H1 (cell line): ENCODE measurements around the gene ATOH8. TPM values are rescaled to one million over a fixed set of nuclear protein-coding genes. Genes with fewer than 3 reads are reported as not detected.

Source experiments
- CTCF ChIA-PET: fragments of 300-600 bp; sonication (Branson Sonifier 250); formaldehyde crosslinking; loops from one replicate; lab custom pipeline; 2021; ENCODE audit not compliant: partially characterized antibody; lab: Charles Lee
- POLR2A ChIA-PET: fragments of 300-600 bp; sonication (Branson Sonifier 250); formaldehyde crosslinking; loops from one replicate; lab custom pipeline; 2021; ENCODE audit warnings: inconsistent platforms; ENCODE audit not compliant: partially characterized antibody; lab: Charles Lee
- DNase-seq, 2 experiments: peaks; one replicate each; pipeline versions ENCODE4 v3.0.0 to v3.0.0-alpha.2; 2010 to 2022; ENCODE audit warnings: low spot score in 2 of 2, low read depth in 1 of 2, mixed read lengths in 1 of 2
- FAIRE-seq: peaks from 2 replicates; lab custom pipeline; 2011; peaks lifted over from hg19 to GRCh38; lab: Jason Lieb, UNC
- H2AFZ ChIP-seq: 2 replicates; pipeline ENCODE4 v1.8.1; 2012; ENCODE audit warnings: low read length, inconsistent platforms
- H2AK5ac ChIP-seq: 2 replicates; pipeline ENCODE4 v1.6.1; 2013; ENCODE audit warnings: low read depth, low read length
- H2BK120ac ChIP-seq: replicated peaks from 2 replicates; pipeline ENCODE3; 2013; ENCODE audit warnings: low read depth, low read length, inconsistent platforms
- H2BK12ac ChIP-seq: 2 replicates; pipeline ENCODE4 v1.6.1; 2013; ENCODE audit warnings: low read depth, low read length
- H2BK15ac ChIP-seq: 2 replicates; pipeline ENCODE4 v1.6.1; 2013; ENCODE audit warnings: low read length
- H2BK20ac ChIP-seq: 2 replicates; pipeline ENCODE4 v1.6.1; 2013; ENCODE audit warnings: low read length
- H2BK5ac ChIP-seq: 2 replicates; pipeline ENCODE4 v1.6.1; 2013; ENCODE audit warnings: low read depth, low read length
- H3K14ac ChIP-seq: 2 replicates; pipeline ENCODE4 v1.6.1; 2013; ENCODE audit warnings: inconsistent platforms; ENCODE audit not compliant: insufficient read length
- H3K18ac ChIP-seq: 2 replicates; pipeline ENCODE4 v1.6.1; 2013; ENCODE audit warnings: low read length; ENCODE audit errors: extremely low read depth
- H3K23ac ChIP-seq: 2 replicates; pipeline ENCODE4 v1.6.1; 2013; ENCODE audit warnings: inconsistent platforms; ENCODE audit not compliant: insufficient read length
- H3K23me2 ChIP-seq: 2 replicates; pipeline ENCODE4 v1.6.1; 2013; ENCODE audit warnings: low read depth, low read length
- H3K27ac ChIP-seq: 2 replicates; pipeline ENCODE4 v1.6.1; 2011; ENCODE audit warnings: low read depth, low read length, inconsistent platforms
- H3K27me3 ChIP-seq, 4 experiments: replicated peaks in 1 of 4; 1 replicate in 1 of 4; 2 replicates in 3 of 4; pipeline versions ENCODE4 v1.6.1 to v1.8.1; 2011 to 2013; ENCODE audit warnings: low read length in 3 of 4, mild to moderate bottlenecking in 3 of 4, inconsistent platforms in 2 of 4, mixed read lengths in 2 of 4, moderate library complexity in 1 of 4; ENCODE audit not compliant: control insufficient read depth in 3 of 4, insufficient read depth in 3 of 4; ENCODE audit errors: extremely low read depth in 1 of 4
- H3K36me3 ChIP-seq, 4 experiments: 2 replicates each; pipeline versions ENCODE4 v1.6.1 to v1.8.1; 2011 to 2013; ENCODE audit warnings: mild to moderate bottlenecking in 4 of 4, low read length in 3 of 4, moderate library complexity in 2 of 4, control low read depth in 1 of 4, inconsistent platforms in 1 of 4; ENCODE audit not compliant: insufficient read depth in 4 of 4, control insufficient read depth in 2 of 4
- H3K4ac ChIP-seq: replicated peaks from 2 replicates; pipeline ENCODE3; 2013; ENCODE audit warnings: low read length, low read depth, mixed read lengths, inconsistent platforms; ENCODE audit not compliant: insufficient read length
- H3K4me1 ChIP-seq, 4 experiments: replicated peaks in 1 of 4; 1 replicate in 1 of 4; 2 replicates in 3 of 4; pipeline versions ENCODE4 v1.6.1 to v1.8.1; 2011 to 2013; ENCODE audit warnings: low read length in 3 of 4, inconsistent platforms in 2 of 4, mixed read lengths in 1 of 4; ENCODE audit not compliant: insufficient read depth in 4 of 4, control insufficient read depth in 3 of 4
- H3K4me2 ChIP-seq, 2 experiments: 2 replicates each; pipeline versions ENCODE4 v1.6.1 to v1.8.1; 2011 to 2013; ENCODE audit warnings: low read depth in 2 of 2, low read length in 2 of 2, control low read depth in 1 of 2, inconsistent platforms in 1 of 2, mild to moderate bottlenecking in 1 of 2; ENCODE audit not compliant: insufficient read depth in 1 of 2
- H3K4me3 ChIP-seq, 4 experiments: fragments of 200-600, 300-600 bp in 1 of 4; sonication (generic), shearing (Covaris generic), sonication (Bioruptor Twin) in 1 of 4; 2 replicates each; pipeline versions ENCODE4 v1.5.1 to v1.8.1; 2011 to 2016; ENCODE audit warnings: low read length in 4 of 4, low read depth in 3 of 4, control low read depth in 2 of 4, inconsistent platforms in 2 of 4, mild to moderate bottlenecking in 2 of 4, mixed read lengths in 1 of 4, moderate library complexity in 1 of 4; ENCODE audit not compliant: insufficient read depth in 2 of 4; ENCODE audit errors: extremely low read depth in 1 of 4
- H3K56ac ChIP-seq: replicated peaks from 2 replicates; pipeline ENCODE3; 2013; ENCODE audit warnings: low read depth, mild to moderate bottlenecking, mixed read lengths, low read length, inconsistent platforms; ENCODE audit not compliant: insufficient read length
- H3K79me1 ChIP-seq: 2 replicates; pipeline ENCODE4 v1.6.1; 2013; ENCODE audit warnings: low read depth, low read length, control low read depth
- H3K79me2 ChIP-seq, 2 experiments: 2 replicates each; pipeline versions ENCODE4 v1.6.1 to v1.8.1; 2012 to 2013; ENCODE audit warnings: low read length in 2 of 2, mild to moderate bottlenecking in 2 of 2, inconsistent platforms in 1 of 2; ENCODE audit not compliant: insufficient read depth in 2 of 2, control insufficient read depth in 1 of 2
- H3K9ac ChIP-seq, 4 experiments: replicated peaks in 1 of 4; 1 replicate in 1 of 4; 2 replicates in 3 of 4; pipeline versions ENCODE4 v1.6.1 to v1.8.1; 2011 to 2013; ENCODE audit warnings: low read depth in 3 of 4, low read length in 3 of 4, control low read depth in 2 of 4, mild to moderate bottlenecking in 2 of 4, moderate library complexity in 2 of 4, inconsistent platforms in 1 of 4; ENCODE audit errors: extremely low read depth in 1 of 4
- H3K9me3 ChIP-seq, 2 experiments: 2 replicates each; pipeline versions ENCODE4 v1.6.1 to v1.8.1; 2012 to 2013; ENCODE audit warnings: mild to moderate bottlenecking in 2 of 2, moderate library complexity in 2 of 2, control low read depth in 1 of 2, inconsistent platforms in 1 of 2, low read depth in 1 of 2, low read length in 1 of 2, mixed read lengths in 1 of 2; ENCODE audit not compliant: insufficient read depth in 2 of 2
- H4K20me1 ChIP-seq, 2 experiments: replicated peaks in 1 of 2; 2 replicates each; pipeline versions ENCODE3 to v1.8.1; 2011 to 2013; ENCODE audit warnings: inconsistent platforms in 2 of 2, low read length in 2 of 2, mild to moderate bottlenecking in 1 of 2; ENCODE audit not compliant: insufficient read depth in 2 of 2, control insufficient read depth in 1 of 2
- H4K5ac ChIP-seq: 2 replicates; pipeline ENCODE4 v1.6.1; 2013; ENCODE audit warnings: low read length, low read depth, mixed read lengths, inconsistent platforms; ENCODE audit not compliant: insufficient read length
- H4K8ac ChIP-seq: 2 replicates; pipeline ENCODE4 v1.8.0; 2013; ENCODE audit warnings: mild to moderate bottlenecking, moderate library complexity, low read length, inconsistent platforms; ENCODE audit not compliant: insufficient read depth; ENCODE audit errors: extremely low read depth
- H4K91ac ChIP-seq: replicated peaks from 2 replicates; pipeline ENCODE3; 2013; ENCODE audit warnings: low read length, mixed read lengths, inconsistent platforms; ENCODE audit not compliant: insufficient read length
- CBX8 ChIP-seq: fragments of 300-800, 300-1000 bp; sonication (generic); IDR thresholded peaks from 2 replicates; pipeline ENCODE4 v1.7.1; 2016; ENCODE audit warnings: low read depth, low read length, borderline replicate concordance
- KDM5A ChIP-seq: fragments of 200-600 bp; IDR thresholded peaks from 2 replicates; pipeline ENCODE4 v1.7.1; 2012; ENCODE audit warnings: mild to moderate bottlenecking, low read length, inconsistent platforms, mixed read lengths
- NANOG ChIP-seq: IDR thresholded peaks from 2 replicates; pipeline ENCODE4 v1.6.1; 2011; ENCODE audit warnings: low read length, low read depth, mild to moderate bottlenecking, inconsistent platforms; ENCODE audit not compliant: insufficient read depth, poor library complexity, severe bottlenecking
- NRF1 ChIP-seq: IDR thresholded peaks from 2 replicates; pipeline ENCODE4 v1.6.1; 2011; ENCODE audit warnings: mild to moderate bottlenecking, low read depth, low read length, improper control_type of control experiment
- WGBS, 2 experiments: shearing (Covaris generic) in 1 of 2; methylation state at CpG; one replicate each; pipeline versions ENCODE4 v1.1.6 to v1.1.7; 2013 to 2015; ENCODE audit warnings: low lambda C conversion rate in 2 of 2, mixed read lengths in 2 of 2, inconsistent platforms in 1 of 2, low coverage in 1 of 2, missing lambda C conversion rate in 1 of 2; ENCODE audit not compliant: insufficient replicate concordance in 2 of 2, insufficient coverage in 1 of 2, insufficient read length in 1 of 2; ENCODE audit errors: extremely low coverage in 1 of 2, missing lambda C conversion rate in 1 of 2; 5-methylcytosine and 5-hydroxymethylcytosine counted together
- polyA plus RNA-seq, 7 experiments: library from polyadenylated mRNA; depleted of rRNA in 3 of 7; stranded (reverse) in 5 of 7; unstranded in 2 of 7; fragments of >200 nt in 5 of 7; fragments of 200-250 nt in 2 of 7; gene quantifications; 1 replicate in 5 of 7; 2 replicates in 1 of 7; 4 replicates in 1 of 7; pipeline versions ENCODE4 v1.2.1 to v1.2.3, GENCODE V29; 2011 to 2013; ENCODE audit warnings: missing spikeins in 2 of 7, mixed read lengths in 2 of 7
- total RNA-seq: library from RNA; stranded (reverse); fragmentation: NEBNext Ultra II Directional; extraction: Animal tissue kit (Norgen Biotek cat#: 25700); gene quantifications from 2 replicates; pipeline ENCODE4 v1.2.1, GENCODE V29; 2021

The ATOH8 gene
- total and polyA plus RNA-seq, 2 of the 8 experiments (the other 6 are each of a cell fraction or from before 2014, with no cell fraction given): 0.50 to 0.53 TPM

DNA sequence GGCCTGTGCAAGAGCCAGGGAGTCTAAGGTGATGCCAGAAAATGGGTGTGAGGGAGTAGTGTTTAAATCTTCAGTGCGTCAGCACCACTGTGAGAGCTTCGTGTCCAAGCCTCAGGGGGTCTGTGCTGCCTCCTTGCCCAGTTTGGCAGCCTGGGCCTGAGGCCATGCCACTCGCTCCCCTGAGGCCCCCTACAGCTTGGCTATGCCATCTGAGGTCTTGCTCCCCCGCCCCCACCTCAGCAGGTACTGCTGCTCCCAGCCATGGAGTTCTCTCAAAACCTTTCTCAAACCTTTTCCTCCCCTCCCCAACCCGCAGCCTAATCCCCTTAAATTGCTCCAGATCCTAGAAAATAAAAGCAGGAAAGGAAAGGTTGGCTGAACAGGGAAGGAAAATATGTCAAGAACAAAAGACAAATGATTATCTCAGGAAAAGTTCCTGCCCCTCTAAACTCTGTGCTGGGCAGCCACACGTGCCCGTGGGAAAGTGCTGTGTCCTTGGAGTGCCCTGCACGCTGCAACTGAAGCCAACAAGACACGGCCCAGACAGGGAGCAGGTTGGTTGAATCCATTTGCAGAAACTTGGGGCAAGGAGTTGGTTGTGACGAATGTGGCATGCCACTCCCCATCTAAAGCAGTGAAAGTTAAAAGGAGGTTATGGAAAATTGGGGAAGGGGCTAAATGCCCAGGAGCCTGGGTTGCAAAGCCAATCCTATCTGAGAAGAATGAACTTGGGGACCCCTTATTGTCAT is 61.2 kb downstream of the ATOH8 start:
- H4K5ac ChIP-seq: no peak overlapping the region
- no peak overlapping the region for H2BK120ac ChIP-seq
- no peaks in the 10 kb centered on the region for H3K36me3 ChIP-seq
- WGBS, 2 experiments: 79% methylated on average over 10 of the region's 10 CpGs; no CpG with 5 or more reads in 1 of the 2 experiments
- no peak overlapping the region for H2BK15ac ChIP-seq
- H3K18ac ChIP-seq: no peak overlapping the region
- H3K27me3 ChIP-seq: no peaks in the 10 kb centered on the region; a peak in 1 of 7 replicates
- no peak overlapping the region for H3K4ac ChIP-seq
- H2BK20ac ChIP-seq: no peak overlapping the region
- no peaks in the 10 kb centered on the region; a peak in 4 of 7 replicates for H3K4me1 ChIP-seq
- no peak overlapping the region for H2AK5ac ChIP-seq
- no peak overlapping the region for H2BK12ac ChIP-seq
- no peak overlapping the region for H3K4me2 ChIP-seq
- no peak overlapping the region for H3K27ac ChIP-seq
- H3K23ac ChIP-seq: no peak overlapping the region
- POLR2A ChIA-PET: interaction anchor here (1.7 kb wide), 1 partner anchor 64 kb away, joined by 3 read pairs; no protein-coding TSS in a partner anchor
- H3K79me1 ChIP-seq: no peaks in the 10 kb centered on the region
- H3K56ac ChIP-seq: no peak overlapping the region
- H3K9me3 ChIP-seq: no peaks in the 10 kb centered on the region
- TF ChIP-seq NRF1 (no peak), NANOG (no peak), KDM5A (no peak), CBX8 (no peak)
- no peak overlapping the region for H2AFZ ChIP-seq
- H3K79me2 ChIP-seq: no peaks in the 10 kb centered on the region
- no peak overlapping the region for H3K14ac ChIP-seq
- H4K8ac ChIP-seq: no peak overlapping the region
- FAIRE-seq (no peak), DNase-seq (no peak)
- H3K23me2 ChIP-seq: no peaks in the 10 kb centered on the region
- H2BK5ac ChIP-seq: no peak overlapping the region
- CTCF ChIA-PET: interaction anchor here (0.6 to 11.2 kb wide), 34 partner anchors 9 to 270 kb away, joined by 3 to 128 read pairs (median 7); partner anchors contain the start of genes ATOH8 and GNLY
- H4K91ac ChIP-seq: no peak overlapping the region
- no peaks in the 10 kb centered on the region for H4K20me1 ChIP-seq
- H3K9ac ChIP-seq: no peak overlapping the region
- no peak overlapping the region for H3K4me3 ChIP-seq
